Body of pancreas (tissue), 4 donors: ENCODE data around the gene GYPC.

ENCODE experiments used
- POLR2A ChIP-seq, 3 donors: fragments of 450-650 bp; IDR thresholded peaks; one replicate each; pipeline ENCODE4 v1.6.1; 2016; ENCODE audit warnings: antibody characterized with exemption in 3 of 3, mild to moderate bottlenecking in 2 of 3
- TF ChIP-seq, protein P1 (sequence below), 7 experiments: fragments of 450-650 bp in 4 of 7; fragments of 200-600 bp in 3 of 7; sonication (generic) in 3 of 7; IDR thresholded peaks; one replicate each; pipeline ENCODE4 v1.5.1; 2016 to 2019; ENCODE audit warnings: antibody characterized with exemption in 7 of 7

DNA sequence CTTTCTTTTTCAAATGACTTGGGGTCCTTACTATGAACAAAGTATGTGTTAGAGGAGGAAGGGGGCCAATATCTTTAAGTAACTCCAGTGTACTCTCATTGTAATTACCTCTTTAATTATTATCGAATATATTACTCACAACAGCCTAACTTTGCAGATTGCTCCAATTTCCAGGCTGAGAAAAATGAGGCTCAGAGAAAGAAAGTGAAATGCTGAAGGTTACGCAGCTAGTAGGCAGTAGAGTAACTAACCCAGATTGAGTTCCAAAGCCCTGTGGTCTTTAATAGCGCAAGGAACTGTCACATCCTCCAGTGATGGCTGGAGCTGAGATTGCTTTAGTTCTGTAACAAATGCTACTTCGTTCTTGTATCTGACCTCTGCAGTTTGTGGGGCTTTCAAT, 2.2 kb upstream of the GYPC start:
- TF ChIP-seq, protein P1, sequence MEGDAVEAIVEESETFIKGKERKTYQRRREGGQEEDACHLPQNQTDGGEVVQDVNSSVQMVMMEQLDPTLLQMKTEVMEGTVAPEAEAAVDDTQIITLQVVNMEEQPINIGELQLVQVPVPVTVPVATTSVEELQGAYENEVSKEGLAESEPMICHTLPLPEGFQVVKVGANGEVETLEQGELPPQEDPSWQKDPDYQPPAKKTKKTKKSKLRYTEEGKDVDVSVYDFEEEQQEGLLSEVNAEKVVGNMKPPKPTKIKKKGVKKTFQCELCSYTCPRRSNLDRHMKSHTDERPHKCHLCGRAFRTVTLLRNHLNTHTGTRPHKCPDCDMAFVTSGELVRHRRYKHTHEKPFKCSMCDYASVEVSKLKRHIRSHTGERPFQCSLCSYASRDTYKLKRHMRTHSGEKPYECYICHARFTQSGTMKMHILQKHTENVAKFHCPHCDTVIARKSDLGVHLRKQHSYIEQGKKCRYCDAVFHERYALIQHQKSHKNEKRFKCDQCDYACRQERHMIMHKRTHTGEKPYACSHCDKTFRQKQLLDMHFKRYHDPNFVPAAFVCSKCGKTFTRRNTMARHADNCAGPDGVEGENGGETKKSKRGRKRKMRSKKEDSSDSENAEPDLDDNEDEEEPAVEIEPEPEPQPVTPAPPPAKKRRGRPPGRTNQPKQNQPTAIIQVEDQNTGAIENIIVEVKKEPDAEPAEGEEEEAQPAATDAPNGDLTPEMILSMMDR (IDR thresholded peaks at IDR 0.05), result no peak
- no peak for TF ChIP-seq POLR2A (IDR thresholded peaks at IDR 0.05)
